Measurements from ENCODE around the gene RNF5. TPM values are rescaled to one million over a fixed set of nuclear protein-coding genes. Genes with fewer than 3 reads are reported as not detected.
A peak's percentile ranks its signal among the peaks of the same experiment; 100 is the strongest.

RNF5 gene
- total RNA-seq, 1 experiment from 2014 or later, result 45.9 TPM

- DNase-seq (ENCODE audit: low read depth, low spot score) (no peak), ATAC-seq (peak; percentile 51)
- H3K27ac ChIP-seq (ENCODE audit: low read depth, low read length), result no peak overlapping the region
- peaks cover 4 to 15% of the 10 kb centered on the region in 2 experiments; a peak in 3 of 4 replicates for H3K36me3 ChIP-seq (ENCODE audit: control insufficient read depth in 1 of 2, insufficient read depth in 2 of 2, low read length in 2 of 2)
- no peaks in the 10 kb centered on the region; the same call in 1 of the 2 replicates for H3K79me2 ChIP-seq (ENCODE audit: insufficient read depth, low read length)
- no TSS peak for BruUV-seq (replicated peaks)
- H3K4me1 ChIP-seq (ENCODE audit: control insufficient read depth in 1 of 2, insufficient read depth in 2 of 2, low read length in 2 of 2), result peaks cover 3 to 13% of the 10 kb centered on the region in 2 experiments; a peak in 3 of 4 replicates
- CTCF ChIA-PET, result no interaction called here
- H3K27me3 ChIP-seq (ENCODE audit: insufficient read depth, low read length), result no peaks in the 10 kb centered on the region
- no peak overlapping the region for H3K9ac ChIP-seq (ENCODE audit: low read length)
- H4K20me1 ChIP-seq (ENCODE audit: insufficient read depth), result no peaks in the 10 kb centered on the region
- POLR2A ChIA-PET, result no interaction called here
- intact Hi-C loops (cut with micrococcal nuclease), result no loop called here
- no peaks in the 10 kb centered on the region for H3K9me3 ChIP-seq (ENCODE audit: control insufficient read depth in 1 of 2, insufficient read depth in 1 of 2, low read depth in 1 of 2, low read length in 2 of 2)
- no peak overlapping the region for H3K4me2 ChIP-seq (ENCODE audit: low read length)
- TF ChIP-seq POLR2AphosphoS5 (IDR thresholded peaks at IDR 0.05; ENCODE audit: low read depth, low read length), result peak; percentile 42
- no peak for TF ChIP-seq EGR1 (IDR thresholded peaks at IDR 0.05; ENCODE audit: low read depth)
- TF ChIP-seq CTCF (IDR thresholded peaks at IDR 0.05 in 2 of 3, conservative IDR thresholded peaks at IDR 0.05 in 1 of 3; ENCODE audit: borderline replicate concordance in 1 of 3, insufficient read depth in 1 of 3, low read depth in 2 of 3, low read length in 2 of 3), result peak in 2 of 3 experiments; percentile 8 to 37; a peak in 2 of 6 replicates
- H3K4me3 ChIP-seq (replicated peaks in 1 of 2; ENCODE audit: low read depth in 1 of 2, low read length in 2 of 2), result no peak overlapping the region
- no peak overlapping the region for H2AFZ ChIP-seq (ENCODE audit: low read depth, low read length, poor library complexity, severe bottlenecking)
- H3K9me2 ChIP-seq (ENCODE audit: insufficient read depth), result no peaks in the 10 kb centered on the region
- RAD21 ChIA-PET (ENCODE audit: low non-redundant PET in 1 of 2, low total read pairs in 2 of 2, uncharacterized antibody in 2 of 2, unreplicated experiment in 2 of 2), result no interaction called here
Observed at GRCh38 chr6:32168807-32169591, 9.2 kb upstream of the RNF5 start.

GRCh38 chr6:32170294-32170693 lies 7.9 kb upstream of the RNF5 start:
- no peak overlapping the region for H2AFZ ChIP-seq (ENCODE audit: low read depth, low read length, poor library complexity, severe bottlenecking)
- no peak overlapping the region for H3K4me3 ChIP-seq (replicated peaks in 1 of 2; ENCODE audit: low read depth in 1 of 2, low read length in 2 of 2)
- ChIA-PET POLR2A (no interaction called here), RAD21 (ENCODE audit: low non-redundant PET in 1 of 2, low total read pairs in 2 of 2, uncharacterized antibody in 2 of 2, unreplicated experiment in 2 of 2) (no interaction called here), CTCF (no interaction called here)
- no peaks in the 10 kb centered on the region for H4K20me1 ChIP-seq (ENCODE audit: insufficient read depth)
- H3K4me2 ChIP-seq (ENCODE audit: low read length), result no peak overlapping the region
- no peaks in the 10 kb centered on the region for H3K9me3 ChIP-seq (ENCODE audit: control insufficient read depth in 1 of 2, insufficient read depth in 1 of 2, low read depth in 1 of 2, low read length in 2 of 2)
- no peaks in the 10 kb centered on the region for H3K9me2 ChIP-seq (ENCODE audit: insufficient read depth)
- H3K27ac ChIP-seq (ENCODE audit: low read depth, low read length), result no peak overlapping the region
- H3K27me3 ChIP-seq (ENCODE audit: insufficient read depth, low read length), result no peaks in the 10 kb centered on the region
- BruUV-seq (replicated peaks), result no TSS peak
- intact Hi-C loops (cut with micrococcal nuclease), result no loop called here
- peaks cover 12% of the 10 kb centered on the region for H3K79me2 ChIP-seq (ENCODE audit: insufficient read depth, low read length)
- DNase-seq (ENCODE audit: low read depth, low spot score), result no peak
- peaks cover 4 to 15% of the 10 kb centered on the region in 2 experiments; a peak in 3 of 4 replicates for H3K36me3 ChIP-seq (ENCODE audit: control insufficient read depth in 1 of 2, insufficient read depth in 2 of 2, low read length in 2 of 2)
- H3K4me1 ChIP-seq (ENCODE audit: control insufficient read depth in 1 of 2, insufficient read depth in 2 of 2, low read length in 2 of 2), result peaks cover 7 to 20% of the 10 kb centered on the region in 2 experiments
- no peak overlapping the region for H3K9ac ChIP-seq (ENCODE audit: low read length)
- ATAC-seq, result no peak
- TF ChIP-seq REST (IDR thresholded peaks at IDR 0.05; ENCODE audit: low read depth), result no peak
- TF ChIP-seq POLR2AphosphoS5 (IDR thresholded peaks at IDR 0.05; ENCODE audit: low read depth, low read length), result no peak
- TF ChIP-seq JUND (IDR thresholded peaks at IDR 0.05), result no peak
- TF ChIP-seq EGR1 (IDR thresholded peaks at IDR 0.05; ENCODE audit: low read depth), result no peak
- no peak for TF ChIP-seq SP1 (IDR thresholded peaks at IDR 0.05; ENCODE audit: low read depth)
- TF ChIP-seq ZFX (IDR thresholded peaks at IDR 0.05), result no peak
- TF ChIP-seq EZH2phosphoT487 (IDR thresholded peaks at IDR 0.05; ENCODE audit: borderline replicate concordance), result no peak
- no peak for TF ChIP-seq CEBPB (IDR thresholded peaks at IDR 0.05; ENCODE audit: low read depth)
- no peak for TF ChIP-seq YY1 (IDR thresholded peaks at IDR 0.05; ENCODE audit: extremely low read depth, insufficient replicate concordance, low read depth, low read length)
- no peak for TF ChIP-seq POLR2A (IDR thresholded peaks at IDR 0.05; ENCODE audit: borderline replicate concordance, extremely low read depth, insufficient read depth, insufficient read length)
- no peak for TF ChIP-seq SIN3A (IDR thresholded peaks at IDR 0.05; ENCODE audit: low read depth)
- TF ChIP-seq ZNF274 (IDR thresholded peaks at IDR 0.05; ENCODE audit: low read depth, low read length), result no peak
- no peak for TF ChIP-seq FOSL1 (IDR thresholded peaks at IDR 0.05; ENCODE audit: low read depth)
